ENCODE results near the gene ADCY9. TPM values are rescaled to one million over a fixed set of nuclear protein-coding genes. Genes with fewer than 3 reads are reported as not detected.

Gene ADCY9
- total RNA-seq, 1 donor from 2014 or later = 1.3 TPM

GRCh38 chr16:4110065-4110464 lies 6.2 kb downstream of the ADCY9 start:
- H3K36me3 Mint-ChIP-seq (ENCODE audit: low read depth) = no peaks in the 10 kb centered on the region
- no peaks in the 10 kb centered on the region for H3K9me3 Mint-ChIP-seq
- CTCF ChIA-PET = no interaction called here
- intact Hi-C loops (cut with micrococcal nuclease) = no loop called here
- peaks cover 3% of the 10 kb centered on the region for H3K4me1 Mint-ChIP-seq
- no peak overlapping the region for H3K4me3 Mint-ChIP-seq
- DNase-seq = no peak
- no peak for ATAC-seq (ENCODE audit: low read depth)
- POLR2A ChIA-PET = no interaction called here
- H3K27ac Mint-ChIP-seq = no peak overlapping the region
- TF ChIP-seq CTCF (IDR thresholded peaks at IDR 0.05) = no peak
- peaks cover 2% of the 10 kb centered on the region for H3K27me3 Mint-ChIP-seq

GRCh38 chr16:4109250-4109736 lies 6.9 kb downstream of the ADCY9 start:
- no peak for TF ChIP-seq CTCF (IDR thresholded peaks at IDR 0.05)
- Mint-ChIP-seq H3K4me3 (no peak overlapping the region), H3K4me1 (no peaks in the 10 kb centered on the region), H3K27me3 (no peaks in the 10 kb centered on the region), H3K36me3 (ENCODE audit: low read depth) (no peaks in the 10 kb centered on the region), H3K27ac (no peak overlapping the region), H3K9me3 (no peaks in the 10 kb centered on the region)
- no peak for DNase-seq
- ChIA-PET POLR2A (no interaction called here), CTCF (no interaction called here)
- ATAC-seq (ENCODE audit: low read depth) = no peak
- intact Hi-C loops (cut with micrococcal nuclease) = no loop called here

GRCh38 chr16:4106516-4106915 lies 9.7 kb downstream of the ADCY9 start:
- Mint-ChIP-seq H3K36me3 (ENCODE audit: low read depth) (no peaks in the 10 kb centered on the region), H3K4me1 (no peaks in the 10 kb centered on the region), H3K27ac (no peak overlapping the region), H3K9me3 (no peaks in the 10 kb centered on the region), H3K27me3 (no peaks in the 10 kb centered on the region), H3K4me3 (no peak overlapping the region)
- ATAC-seq (ENCODE audit: low read depth) (no peak), DNase-seq (no peak)
- ChIA-PET CTCF (no interaction called here), POLR2A (interaction anchor here (0.6 kb wide), 1 partner anchor 70 kb away, joined by 3 read pairs; no protein-coding TSS in a partner anchor)
- intact Hi-C loops (cut with micrococcal nuclease) = no loop called here
- TF ChIP-seq CTCF (IDR thresholded peaks at IDR 0.05) = no peak

- TF ChIP-seq CTCF (IDR thresholded peaks at IDR 0.05) = no peak
- H3K4me3 Mint-ChIP-seq = no peak overlapping the region
- ChIA-PET POLR2A (no interaction called here), CTCF (no interaction called here)
- H3K9me3 Mint-ChIP-seq = no peaks in the 10 kb centered on the region
- H3K4me1 Mint-ChIP-seq = no peaks in the 10 kb centered on the region
- H3K27me3 Mint-ChIP-seq = no peaks in the 10 kb centered on the region
- no peak overlapping the region for H3K27ac Mint-ChIP-seq
- ATAC-seq (ENCODE audit: low read depth) = no peak
- intact Hi-C loops (cut with micrococcal nuclease) = no loop called here
- DNase-seq = no peak
- H3K36me3 Mint-ChIP-seq (ENCODE audit: low read depth) = no peaks in the 10 kb centered on the region
Observed at GRCh38 chr16:4105848-4106247, 10.4 kb downstream of the ADCY9 start.

GRCh38 chr16:4103745-4104144 lies 12.5 kb downstream of the ADCY9 start:
- ATAC-seq (ENCODE audit: low read depth) (no peak), DNase-seq (no peak)
- no peak overlapping the region for H3K4me3 Mint-ChIP-seq
- H3K9me3 Mint-ChIP-seq = no peaks in the 10 kb centered on the region
- H3K4me1 Mint-ChIP-seq = no peaks in the 10 kb centered on the region
- no peaks in the 10 kb centered on the region for H3K27me3 Mint-ChIP-seq
- ChIA-PET POLR2A (no interaction called here), CTCF (no interaction called here)
- TF ChIP-seq CTCF (IDR thresholded peaks at IDR 0.05) = no peak
- H3K27ac Mint-ChIP-seq = no peak overlapping the region
- no peaks in the 10 kb centered on the region for H3K36me3 Mint-ChIP-seq (ENCODE audit: low read depth)
- intact Hi-C loops (cut with micrococcal nuclease) = no loop called here

Data from activated B cell treated with CpG ODN at 0.5 μM for 24 hours (primary cell).